Esophagus mucosa (tissue), 1 donor: ENCODE measurements around the gene ANAPC7. TPM values are rescaled to one million over a fixed set of nuclear protein-coding genes. Genes with fewer than 3 reads are reported as not detected.
"Not testable (repeated sequence)": the region's sequence is repeated elsewhere in the genome, so short reads cannot be mapped to it uniquely, and the experiment has no call there.

Source experiments
- ATAC-seq: fragments of 200-7000 bp; cut with Tn5 transposase; one replicate; pipeline ENCODE4 v1.9.1; 2020
- total RNA-seq: library from RNA; stranded (reverse); gene quantifications from one replicate; pipeline ENCODE4 v1.2.4, GENCODE V29; 2023
- donor health status: DM: yes; HTN: yes; CAD: no.

ANAPC7 gene
- total RNA-seq, 1 donor from 2014 or later = 57.9 TPM

DNA sequence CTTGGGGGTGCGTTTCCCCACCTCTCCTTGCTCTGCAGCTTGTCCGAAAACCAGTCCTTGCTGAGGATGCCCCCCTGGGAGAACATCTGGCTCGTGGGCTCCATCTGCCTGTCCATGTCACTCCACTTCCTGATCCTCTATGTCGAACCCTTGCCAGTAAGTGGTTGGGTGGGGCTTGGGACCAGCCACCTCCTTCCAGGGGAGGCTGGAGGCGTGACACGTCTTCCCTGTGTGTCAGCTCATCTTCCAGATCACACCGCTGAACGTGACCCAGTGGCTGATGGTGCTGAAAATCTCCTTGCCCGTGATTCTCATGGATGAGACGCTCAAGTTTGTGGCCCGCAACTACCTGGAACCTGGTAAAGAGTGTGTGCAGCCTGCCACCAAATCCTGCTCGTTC, 57.5 kb downstream of the ANAPC7 start:
- peak; percentile 60 for ATAC-seq

DNA sequence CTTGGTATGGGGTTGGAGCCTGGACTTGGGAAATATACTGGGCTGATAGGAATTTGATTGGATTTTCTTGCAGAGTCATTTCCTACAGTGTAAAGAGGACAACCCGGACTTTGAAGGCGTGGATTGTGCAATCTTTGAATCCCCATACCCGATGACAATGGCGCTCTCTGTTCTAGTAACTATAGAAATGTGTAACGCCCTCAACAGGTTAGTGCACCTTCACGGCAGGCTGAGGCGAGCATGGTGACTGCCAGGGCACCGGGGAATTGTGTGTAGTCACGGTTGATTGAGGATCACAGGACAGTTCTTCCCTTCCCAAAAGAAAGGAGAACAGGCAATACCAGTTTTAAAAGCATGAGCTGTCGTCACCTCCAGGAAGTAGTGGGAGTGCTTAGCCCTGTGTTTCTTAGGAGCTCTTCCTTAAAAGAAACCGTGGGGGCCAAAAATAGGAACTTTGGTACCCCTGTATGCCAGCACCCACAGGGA, 58.3 kb downstream of the ANAPC7 start:
- peak; percentile 93 for ATAC-seq

DNA sequence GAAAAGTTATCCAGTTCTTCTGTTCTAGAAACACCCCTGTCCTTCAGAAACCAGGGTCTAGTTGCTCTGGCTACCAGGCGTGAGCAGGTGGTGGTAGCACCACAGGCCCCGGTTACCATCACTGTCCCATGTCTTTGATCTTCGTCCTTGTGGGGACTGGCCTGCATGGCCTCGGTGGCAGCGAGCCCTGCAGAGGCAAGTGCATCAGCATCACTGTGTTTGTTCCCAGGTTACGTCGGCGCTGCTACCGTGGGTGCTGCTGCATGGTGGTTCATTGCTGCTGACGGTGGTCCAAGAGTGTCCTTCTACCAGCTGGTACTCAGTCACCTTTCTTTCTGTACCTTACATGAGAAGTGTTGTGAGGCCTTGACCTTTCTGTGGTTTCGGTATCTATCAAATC, 58.9 kb downstream of the ANAPC7 start:
- ATAC-seq = no peak

DNA sequence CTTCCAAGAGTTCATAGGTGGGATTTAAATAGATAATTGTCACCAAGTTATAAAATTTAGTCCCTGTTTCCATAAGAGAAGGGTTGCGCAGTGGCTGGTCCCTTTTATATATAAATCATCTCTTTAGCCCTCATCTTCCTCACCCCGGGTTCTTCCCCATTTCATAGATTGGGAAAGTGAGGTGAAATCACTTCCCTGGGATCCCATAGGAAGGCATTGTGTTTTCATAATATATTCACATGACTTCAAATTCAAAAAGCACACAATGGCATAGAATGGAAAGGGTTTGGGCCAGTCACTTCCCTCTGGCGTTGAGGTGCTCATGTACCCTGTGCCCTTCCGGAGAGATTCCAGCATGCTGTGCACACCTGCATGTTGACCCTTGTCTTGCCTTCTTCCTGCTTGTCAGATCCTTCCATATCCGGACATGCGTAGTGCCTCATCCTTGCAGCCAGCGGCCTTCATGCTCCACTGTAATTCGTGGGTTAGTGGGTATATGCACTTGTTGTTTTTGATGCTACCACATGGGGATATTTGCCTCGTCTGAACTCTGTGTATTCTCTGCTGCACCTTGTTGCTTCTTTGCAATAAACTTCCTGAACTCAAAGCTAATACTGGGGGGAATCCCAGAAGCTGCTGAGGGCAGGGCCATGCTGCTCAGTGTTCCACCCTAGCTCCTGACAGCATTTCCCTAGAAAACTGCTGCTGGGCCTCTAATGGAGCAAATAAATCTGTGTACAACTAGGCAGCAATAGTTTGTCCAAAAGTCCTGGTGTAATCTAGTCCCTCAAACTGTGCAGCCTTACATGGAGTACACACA, 59.6 kb downstream of the ANAPC7 start:
- ATAC-seq = no peak

DNA sequence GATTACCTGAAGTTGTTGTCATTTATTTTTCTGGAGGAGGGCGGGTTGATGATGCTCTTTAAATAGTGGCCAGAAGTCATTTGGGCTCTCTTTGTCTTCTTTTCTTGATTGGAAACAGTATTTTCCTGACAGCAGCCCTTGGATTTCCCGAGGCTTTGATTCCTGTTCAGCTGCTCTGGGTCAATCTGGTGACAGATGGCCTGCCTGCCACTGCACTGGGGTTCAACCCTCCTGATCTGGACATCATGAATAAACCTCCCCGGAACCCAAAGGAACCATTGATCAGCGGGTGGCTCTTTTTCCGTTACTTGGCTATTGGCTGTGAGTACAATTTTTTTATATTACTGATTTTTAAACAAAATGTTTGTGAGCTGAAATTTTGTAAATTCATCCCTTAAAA, 60.4 kb downstream of the ANAPC7 start:
- no peak for ATAC-seq

DNA sequence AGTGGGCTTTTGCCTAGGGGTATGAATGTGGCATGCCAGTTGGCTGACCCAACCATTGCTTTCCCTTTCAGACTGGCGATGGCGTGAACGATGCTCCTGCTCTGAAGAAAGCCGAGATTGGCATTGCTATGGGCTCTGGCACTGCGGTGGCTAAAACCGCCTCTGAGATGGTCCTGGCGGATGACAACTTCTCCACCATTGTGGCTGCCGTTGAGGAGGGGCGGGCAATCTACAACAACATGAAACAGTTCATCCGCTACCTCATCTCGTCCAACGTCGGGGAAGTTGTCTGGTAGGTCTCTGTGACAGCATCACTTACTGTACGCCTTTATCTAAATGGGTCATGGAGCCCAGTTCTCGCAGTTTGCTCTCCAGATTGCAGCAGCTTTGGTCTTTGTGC, 61.4 kb downstream of the ANAPC7 start:
- ATAC-seq = no peak

DNA sequence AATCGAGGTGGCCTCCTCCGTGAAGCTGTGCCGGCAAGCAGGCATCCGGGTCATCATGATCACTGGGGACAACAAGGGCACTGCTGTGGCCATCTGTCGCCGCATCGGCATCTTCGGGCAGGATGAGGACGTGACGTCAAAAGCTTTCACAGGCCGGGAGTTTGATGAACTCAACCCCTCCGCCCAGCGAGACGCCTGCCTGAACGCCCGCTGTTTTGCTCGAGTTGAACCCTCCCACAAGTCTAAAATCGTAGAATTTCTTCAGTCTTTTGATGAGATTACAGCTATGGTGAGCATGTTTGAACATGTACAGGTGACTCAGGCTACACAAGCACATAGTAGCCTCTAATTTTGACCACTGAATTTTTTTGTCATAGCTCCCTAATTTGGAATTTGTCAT, 62.8 kb downstream of the ANAPC7 start:
- peak; percentile 34 for ATAC-seq

DNA sequence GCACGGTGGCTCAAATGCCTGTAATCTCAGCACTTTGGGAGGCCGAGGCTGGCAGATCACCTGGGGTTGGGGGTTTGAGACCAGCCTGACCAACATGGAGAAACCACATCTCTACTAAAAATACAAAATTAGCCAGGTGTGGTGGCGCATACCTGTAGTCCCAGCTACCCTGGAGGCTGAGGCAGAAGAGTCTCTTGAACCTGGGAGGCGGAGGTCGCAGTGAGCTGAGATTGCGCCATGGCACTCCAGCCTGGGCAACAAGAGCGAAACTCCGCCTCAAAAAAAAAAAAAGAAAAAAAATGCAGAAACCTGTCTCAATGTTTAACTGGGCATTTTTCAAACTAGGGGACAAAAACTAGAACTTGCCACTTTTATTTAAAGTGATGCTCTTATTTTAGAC, 63.2 kb downstream of the ANAPC7 start:
- ATAC-seq = not testable (repeated sequence)

DNA sequence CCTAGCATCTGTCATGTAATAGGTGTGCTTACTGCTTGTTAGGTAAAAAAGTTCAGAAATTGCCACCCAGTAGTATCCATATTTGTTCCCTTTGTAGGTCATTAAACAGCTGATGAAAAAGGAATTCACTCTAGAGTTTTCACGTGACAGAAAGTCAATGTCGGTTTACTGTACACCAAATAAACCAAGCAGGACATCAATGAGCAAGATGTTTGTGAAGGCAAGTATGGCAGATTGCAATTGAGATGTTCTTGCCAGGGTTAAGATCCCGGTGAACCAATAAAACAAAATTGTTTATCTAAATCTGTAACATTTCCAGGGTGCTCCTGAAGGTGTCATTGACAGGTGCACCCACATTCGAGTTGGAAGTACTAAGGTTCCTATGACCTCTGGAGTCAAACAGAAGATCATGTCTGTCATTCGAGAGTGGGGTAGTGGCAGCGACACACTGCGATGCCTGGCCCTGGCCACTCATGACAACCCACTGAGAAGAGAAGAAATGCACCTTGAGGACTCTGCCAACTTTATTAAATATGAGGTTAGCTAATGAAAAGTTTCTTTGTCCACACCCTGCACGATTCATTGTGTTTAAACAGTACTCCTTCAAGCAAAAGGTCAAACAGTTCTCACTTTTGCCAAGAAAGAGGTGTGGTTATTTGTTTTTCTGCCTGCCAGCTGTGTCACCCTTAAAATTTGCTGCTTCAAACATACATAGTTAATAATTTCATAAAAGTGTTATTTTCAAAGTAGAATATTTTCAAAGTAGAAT, 64.1 kb downstream of the ANAPC7 start:
- ATAC-seq = peak; percentile 56

DNA sequence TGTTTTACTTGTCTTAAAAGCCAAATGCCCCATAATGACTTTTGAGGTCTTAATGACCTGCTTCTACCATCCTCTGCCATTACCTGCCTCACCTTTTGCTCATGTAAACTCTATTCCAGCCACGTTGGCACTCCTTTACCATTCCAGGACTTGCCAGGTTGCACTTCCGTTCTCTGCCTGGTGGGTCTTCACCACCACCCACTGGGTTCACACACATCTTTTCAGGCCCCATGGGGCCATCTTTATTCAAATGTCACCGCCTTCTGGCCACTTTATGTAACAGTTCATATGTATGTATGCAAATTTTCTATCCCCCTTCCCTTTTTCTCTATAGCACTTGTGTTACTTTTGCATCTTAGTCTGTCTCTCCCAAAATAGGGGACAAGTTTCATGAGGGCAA, 64.8 kb downstream of the ANAPC7 start:
- ATAC-seq = no peak

DNA sequence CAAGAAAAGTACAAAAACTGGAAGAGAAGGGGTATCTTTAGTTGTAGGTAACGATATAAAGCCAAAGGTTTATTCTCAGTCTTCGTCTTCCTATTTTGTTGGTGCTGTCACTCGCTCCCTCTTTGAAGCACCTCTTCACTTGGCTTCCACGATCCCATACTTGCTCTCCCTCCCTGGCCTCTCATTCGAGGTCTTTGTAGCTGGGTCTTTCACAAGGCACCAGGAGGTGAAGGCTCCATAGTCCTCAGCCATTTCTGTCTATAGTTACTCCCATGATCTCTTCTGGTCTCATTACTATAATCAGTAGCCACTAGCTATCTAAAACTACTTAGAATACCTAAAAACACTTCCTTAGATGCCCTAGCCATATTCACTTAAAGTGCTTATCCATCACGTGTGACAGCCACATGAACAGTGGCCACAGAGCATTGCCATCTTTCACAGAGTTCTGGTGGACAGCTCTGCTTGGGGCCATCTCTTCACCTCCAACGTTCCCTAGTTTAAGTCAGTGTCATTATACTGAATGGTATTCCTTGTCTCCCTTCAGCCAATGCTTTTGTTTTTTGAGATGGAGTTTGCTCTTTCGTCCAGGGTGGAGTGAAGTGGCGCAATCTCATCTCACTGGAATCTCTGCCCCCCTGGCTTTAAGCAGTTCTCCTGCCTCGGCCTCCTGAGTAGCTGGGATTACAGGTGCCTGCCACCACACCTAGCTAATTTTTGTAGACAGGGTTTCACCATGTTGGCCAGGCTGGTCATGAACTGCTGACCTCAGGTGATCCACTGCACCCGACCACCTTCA, 65.4 kb downstream of the ANAPC7 start:
- no peak for ATAC-seq

DNA sequence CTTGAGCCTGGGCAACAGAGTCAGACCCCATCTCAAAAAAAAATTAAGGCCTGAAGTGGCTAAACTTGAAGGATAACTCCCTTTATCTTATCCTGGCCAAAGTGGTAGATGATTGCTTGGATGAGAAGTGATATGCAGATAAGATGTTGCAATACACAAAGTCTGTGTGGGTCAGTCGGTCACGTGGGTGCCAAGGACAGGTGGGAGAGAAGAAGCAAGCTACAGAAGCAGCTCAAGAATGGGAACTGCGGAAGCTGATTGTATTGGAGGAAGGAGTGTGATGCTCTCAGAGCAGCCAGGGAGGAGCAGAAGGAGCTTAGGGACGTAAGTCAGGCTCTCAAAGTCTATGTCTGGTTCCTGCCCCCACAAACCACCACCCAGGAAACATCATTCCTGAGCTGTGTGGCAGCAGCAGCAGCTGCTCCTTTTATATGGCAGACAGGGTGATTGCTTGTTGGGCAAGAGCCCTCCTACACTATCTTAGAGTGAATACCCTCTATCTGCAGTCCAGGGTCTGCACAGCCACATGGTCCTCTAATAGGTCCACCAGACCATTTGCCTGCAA, 67.9 kb downstream of the ANAPC7 start:
- no peak for ATAC-seq

DNA sequence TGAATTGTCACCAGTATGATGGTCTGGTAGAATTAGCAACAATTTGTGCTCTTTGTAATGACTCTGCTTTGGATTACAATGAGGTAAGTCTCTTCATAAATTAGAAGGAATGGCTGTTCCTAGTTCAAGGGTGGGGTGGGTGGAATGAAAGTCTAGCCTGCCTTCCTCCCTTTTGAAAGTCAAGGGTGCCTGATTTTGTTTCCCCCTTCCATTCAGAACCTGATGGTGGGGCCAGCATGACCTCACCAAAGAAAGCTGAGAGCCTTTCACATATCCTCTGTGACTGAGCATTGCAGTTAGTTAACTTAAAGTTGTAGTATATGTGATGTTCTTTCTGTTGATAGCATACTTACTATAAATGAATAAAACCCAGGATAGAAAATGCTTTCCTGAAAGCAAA, 70.3 kb downstream of the ANAPC7 start:
- ATAC-seq = no peak

DNA sequence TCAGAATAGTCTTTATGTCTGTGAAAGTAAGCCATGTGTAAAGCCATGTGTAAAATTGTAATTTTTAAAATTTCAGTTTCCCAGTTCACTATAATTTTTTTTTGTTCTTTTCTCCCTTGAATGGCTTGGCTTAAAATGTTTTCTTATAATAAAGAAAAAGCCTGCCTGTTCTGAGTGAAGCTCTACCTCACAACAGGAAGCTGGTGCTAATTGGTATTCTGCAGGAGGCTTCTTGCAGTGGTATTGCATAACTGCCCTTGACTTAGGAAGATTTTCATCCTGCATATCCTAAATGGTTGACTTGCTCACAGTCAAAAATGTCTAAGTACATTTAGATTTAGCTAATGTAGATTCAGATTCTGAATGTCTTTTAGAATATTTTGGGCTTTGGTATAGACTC, 73.0 kb downstream of the ANAPC7 start:
- ATAC-seq = peak; percentile 74

DNA sequence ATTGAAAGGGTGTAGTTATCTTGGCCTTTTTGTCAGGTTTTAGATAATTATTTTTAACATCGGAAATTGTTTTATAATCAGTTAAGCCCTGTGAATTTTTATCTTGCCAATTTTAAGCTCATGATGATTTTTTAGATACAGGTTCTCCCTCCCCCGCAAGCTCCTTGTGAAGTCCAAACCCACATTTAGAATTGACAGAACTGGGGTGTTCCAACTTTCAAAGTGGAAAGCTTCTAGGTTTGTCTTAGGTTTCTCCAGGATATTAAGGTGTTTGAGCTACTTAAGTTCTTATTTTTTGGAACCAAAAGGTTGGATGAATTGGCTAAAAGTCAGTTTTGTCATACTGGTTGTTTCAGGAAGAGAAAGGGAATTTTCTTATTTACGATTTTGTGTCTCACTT, 73.4 kb downstream of the ANAPC7 start:
- ATAC-seq = no peak

DNA sequence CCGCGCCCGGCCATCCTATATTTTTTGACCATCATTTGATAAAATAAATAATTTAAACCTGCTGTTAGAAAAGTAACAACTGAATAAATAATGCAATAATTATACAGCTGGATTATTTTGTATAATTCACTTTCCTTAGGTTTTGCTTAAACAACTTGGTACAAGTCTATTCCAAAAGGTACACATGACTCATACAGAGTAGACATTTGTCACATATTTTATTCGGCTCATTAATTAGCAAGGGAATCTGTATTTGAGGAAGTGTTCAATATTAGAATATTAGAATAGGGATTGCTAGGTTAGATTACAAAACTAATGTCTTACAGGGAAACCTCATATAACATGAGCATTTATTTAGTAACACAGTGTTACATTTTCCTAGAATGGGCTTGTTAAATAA, 73.8 kb downstream of the ANAPC7 start:
- ATAC-seq = peak; percentile 54

Other genes starting within 250 kb of the ANAPC7 start
- 194 TPM for gene ATP2A2, start 122.5 kb downstream of the ANAPC7 start, total RNA-seq
- 289 TPM for gene ARPC3, start 46.6 kb upstream of the ANAPC7 start, total RNA-seq
- gene GPN3, start 64.5 kb upstream of the ANAPC7 start, total RNA-seq = 12.0 TPM
- 2.2 TPM for gene FAM216A, start 65.1 kb upstream of the ANAPC7 start, total RNA-seq
- gene VPS29, start 98.4 kb upstream of the ANAPC7 start, total RNA-seq = 99.6 TPM
- 0.44 TPM for gene RAD9B, start 98.6 kb upstream of the ANAPC7 start, total RNA-seq
- 14.4 TPM for gene PPTC7, start 179.6 kb upstream of the ANAPC7 start, total RNA-seq
- gene TCTN1, start 210.4 kb upstream of the ANAPC7 start, total RNA-seq = 13.0 TPM